Testis (tissue), 3 donors: ENCODE results near the gene LY6G5C. TPM values are rescaled to one million over a fixed set of nuclear protein-coding genes. Genes with fewer than 3 reads are reported as not detected.

ENCODE experiments used
- DNase-seq: peaks from one replicate; pipeline ENCODE4 v3.0.0-alpha.2; 2019
- H3K27ac ChIP-seq, 2 donors: fragments of 200-600 bp; sonication (generic); one replicate each; pipeline ENCODE4 v1.5.1; 2019
- H3K27me3 ChIP-seq: fragments of 200-600 bp; sonication (generic); one replicate; pipeline ENCODE4 v1.5.1; 2019
- H3K36me3 ChIP-seq: fragments of 200-600 bp; sonication (generic); one replicate; pipeline ENCODE4 v1.5.1; 2017; ENCODE audit warnings: low read depth; ENCODE audit errors: missing control alignments
- H3K4me1 ChIP-seq: fragments of 200-600 bp; sonication (generic); one replicate; pipeline ENCODE4 v1.5.1; 2019
- H3K4me3 ChIP-seq, 2 donors: fragments of 200-600 bp; sonication (generic); one replicate each; pipeline ENCODE4 v1.5.1; 2017 to 2019
- H3K9me3 ChIP-seq: fragments of 200-600 bp; sonication (generic); one replicate; pipeline ENCODE4 v1.5.1; 2017
- CTCF ChIP-seq, 3 experiments: fragments of 450-650 bp in 2 of 3; fragments of 200-600 bp in 1 of 3; sonication (generic) in 1 of 3; IDR thresholded peaks; one replicate each; pipeline ENCODE4 v1.5.1; 2016 to 2019; ENCODE audit warnings: antibody characterized with exemption in 3 of 3, mild to moderate bottlenecking in 2 of 3, moderate library complexity in 1 of 3
- POLR2A ChIP-seq: fragments of 450-650 bp; IDR thresholded peaks from one replicate; pipeline ENCODE4 v1.6.1; 2017; ENCODE audit warnings: antibody characterized with exemption, mild to moderate bottlenecking, moderate library complexity
- WGBS, 2 donors: methylation state at CpG; one replicate each; pipeline ENCODE4 v1.1.5; 2018; 5-methylcytosine and 5-hydroxymethylcytosine counted together
- intact Hi-C: fragments of 100-400 bp; cut with DNase I; formaldehyde crosslinking; loops from one replicate; pipeline ENCODE4 v1.15.1; 2023; ENCODE audit warnings: low total_unique reads
- polyA plus RNA-seq: library from polyadenylated mRNA; stranded (reverse); fragments of 350-450 nt; fragmentation: Illumina TruSeq; extraction: RNeasy Lipid Tissue Mini Kit (QIAGEN cat#74804); gene quantifications from one replicate; pipeline ENCODE4 v1.2.3, GENCODE V29; 2014; ENCODE audit warnings: low read depth, low replicate concordance; ENCODE audit not compliant: insufficient read depth
- total RNA-seq, 2 donors: library from RNA; depleted of rRNA; stranded (reverse); fragments of >200 nt; gene quantifications; one replicate each; pipeline ENCODE4 v1.2.3, GENCODE V29; 2016

LY6G5C gene
- total and polyA plus RNA-seq, 3 donors from 2014 or later: 8.7 to 18.3 (median 14.0) TPM

DNA sequence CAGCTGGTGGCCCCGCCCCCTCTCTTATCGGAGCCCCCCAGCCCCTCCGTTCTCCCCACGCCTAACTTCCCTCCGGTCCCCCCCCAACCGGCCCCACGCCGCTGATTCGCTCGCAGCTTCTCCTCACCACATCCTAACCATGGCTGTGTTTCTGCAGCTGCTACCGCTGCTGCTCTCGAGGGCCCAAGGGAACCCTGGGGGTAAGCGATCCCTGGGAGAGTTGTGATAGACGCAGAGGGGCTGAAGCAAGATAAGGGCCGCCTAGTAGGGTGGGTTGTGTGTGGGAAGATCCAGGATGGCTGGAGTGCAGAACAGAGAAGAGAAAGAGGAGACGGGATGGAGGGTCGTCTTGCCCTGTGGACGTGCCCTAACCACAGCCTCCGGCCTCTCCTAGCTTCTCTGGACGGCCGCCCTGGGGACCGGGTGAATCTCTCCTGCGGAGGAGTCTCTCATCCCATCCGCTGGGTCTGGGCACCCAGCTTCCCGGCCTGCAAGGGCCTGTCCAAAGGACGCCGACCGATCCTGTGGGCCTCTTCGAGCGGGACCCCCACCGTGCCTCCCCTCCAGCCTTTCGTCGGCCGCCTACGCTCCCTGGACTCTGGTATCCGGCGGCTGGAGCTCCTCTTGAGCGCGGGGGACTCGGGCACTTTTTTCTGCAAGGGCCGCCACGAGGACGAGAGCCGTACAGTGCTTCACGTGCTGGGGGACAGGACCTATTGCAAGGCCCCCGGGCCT, 42.5 kb upstream of the LY6G5C start, which contains the start of gene MPIG6B:
Gene MPIG6B (plus strand): TSS at position 129 of the 735 bp plus-strand sequence. CDS start 11 bp downstream, at position 140.
- peaks cover 6% of the 10 kb centered on the region for H3K4me1 ChIP-seq
- DNase-seq: no peak
- H3K4me3 ChIP-seq: no peak within 1 kb of the TSS
- no peaks in the 10 kb centered on the region for H3K9me3 ChIP-seq
- H3K36me3 ChIP-seq: no peaks in the 10 kb centered on the region
- H3K27me3 ChIP-seq: no peaks in the 10 kb centered on the region
- intact Hi-C loops: no loop called here
- 29 to 59% methylated on average over 26 to 46 of the region's 46 CpGs for WGBS, 2 donors
- no peak for TF ChIP-seq POLR2A
- no peak for TF ChIP-seq CTCF (IDR thresholded peaks at IDR 0.05)
- H3K27ac ChIP-seq: no peak within 1 kb of the TSS

DNA sequence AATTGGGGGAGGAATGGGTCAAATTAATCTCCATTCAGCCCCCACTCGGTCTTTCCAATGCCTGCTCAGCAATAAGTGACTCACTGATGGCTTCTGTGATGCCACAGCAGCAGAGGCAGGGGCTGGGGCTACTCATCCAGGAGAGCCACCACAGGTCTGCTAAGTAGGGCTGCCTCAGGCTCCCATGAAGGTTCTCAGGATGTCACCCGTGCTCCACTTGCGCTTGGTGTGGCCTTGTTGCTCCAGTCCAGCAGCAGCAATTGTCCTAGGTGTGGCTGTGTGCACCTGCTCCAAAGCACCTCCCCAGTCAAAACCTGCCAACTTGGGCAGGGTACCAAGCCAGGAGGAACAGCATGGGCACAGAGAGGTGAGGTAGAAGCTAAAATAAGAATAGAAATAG, 41.3 kb upstream of the LY6G5C start:
- Histone ChIP-seq H3K36me3 (no peaks in the 10 kb centered on the region), H3K4me3 (no peak overlapping the region), H3K9me3 (no peaks in the 10 kb centered on the region), H3K27me3 (no peaks in the 10 kb centered on the region), H3K4me1 (no peaks in the 10 kb centered on the region), H3K27ac (no peak overlapping the region)
- no peak for TF ChIP-seq POLR2A
- no peak for TF ChIP-seq CTCF (IDR thresholded peaks at IDR 0.05)
- WGBS, 2 donors: 97 to 100% methylated on average over 3 of the region's 3 CpGs
- no peak for DNase-seq
- intact Hi-C loops: no loop called here

- TF ChIP-seq CTCF (IDR thresholded peaks at IDR 0.05) (no peak), POLR2A (no peak)
- WGBS, 2 donors: 89 to 91% methylated on average over 4 of the region's 4 CpGs
- Histone ChIP-seq H3K27me3 (no peaks in the 10 kb centered on the region), H3K27ac (no peak within 1 kb of the TSS), H3K9me3 (no peaks in the 10 kb centered on the region), H3K4me1 (no peaks in the 10 kb centered on the region), H3K36me3 (no peaks in the 10 kb centered on the region), H3K4me3 (no peak within 1 kb of the TSS)
- DNase-seq: no peak
- intact Hi-C loops: no loop called here
Observed at GRCh38 chr6:31721351-31722020, 40.6 kb upstream of the LY6G5C start, which contains the start of gene LY6G6C. TSS of gene LY6G6C (minus strand) at chr6:31721746. CDS start at chr6:31721679, 67 bp downstream.

DNA sequence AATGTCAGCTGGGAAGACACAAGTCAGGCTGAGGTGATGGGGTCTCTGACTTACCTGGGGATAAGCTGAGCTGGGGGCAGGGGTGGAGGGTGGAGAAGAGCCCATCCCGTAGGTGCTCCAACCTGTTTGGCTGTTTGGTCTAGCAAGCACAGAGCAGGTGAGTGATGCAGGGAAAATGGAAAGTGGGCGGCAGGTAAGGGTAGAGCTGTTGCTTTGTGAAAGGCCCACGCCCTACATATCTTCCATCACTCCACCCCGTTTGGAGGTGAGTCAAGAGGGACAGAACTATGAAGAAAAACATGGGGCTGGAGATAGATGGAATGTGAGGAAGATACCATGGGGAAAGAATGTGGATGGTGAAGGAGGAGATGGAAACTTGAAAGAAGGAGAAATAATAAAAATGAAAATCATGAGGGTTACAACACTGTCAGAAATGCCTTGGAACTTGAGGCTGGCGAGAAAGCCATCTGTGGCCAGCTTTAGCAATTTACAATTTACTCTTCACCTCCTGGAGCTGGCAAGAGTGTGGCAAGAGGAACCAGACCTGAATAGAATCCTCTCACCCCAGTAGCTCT, 39.4 kb upstream of the LY6G5C start:
- intact Hi-C loops: no loop called here
- no peak for DNase-seq
- H3K4me3 ChIP-seq: no peak overlapping the region
- H3K36me3 ChIP-seq: no peaks in the 10 kb centered on the region
- WGBS, 2 donors: 85 to 93% methylated on average over 5 of the region's 5 CpGs
- no peak overlapping the region for H3K27ac ChIP-seq
- TF ChIP-seq POLR2A: no peak
- TF ChIP-seq CTCF (IDR thresholded peaks at IDR 0.05): no peak
- peaks cover 3% of the 10 kb centered on the region for H3K4me1 ChIP-seq
- no peaks in the 10 kb centered on the region for H3K9me3 ChIP-seq
- no peaks in the 10 kb centered on the region for H3K27me3 ChIP-seq
